GM06990 (cell line): ENCODE measurements around the gene UCK2.

Experiments
- DNase-seq: peaks from one replicate; pipeline ENCODE4 v3.0.0-alpha.2; 2011; ENCODE audit not compliant: insufficient read length; ENCODE audit errors: extremely low read depth
- H3K27me3 ChIP-seq: replicated peaks from 2 replicates; pipeline ENCODE4 v1.6.0; 2011; ENCODE audit warnings: low read length; ENCODE audit not compliant: control insufficient read depth, insufficient read depth
- H3K36me3 ChIP-seq: 2 replicates; pipeline ENCODE4 v1.5.1; 2011; ENCODE audit warnings: low read length; ENCODE audit not compliant: control insufficient read depth, insufficient read depth
- H3K4me3 ChIP-seq: replicated peaks from 2 replicates; pipeline ENCODE4 v1.5.1; 2011; ENCODE audit warnings: low read depth, mild to moderate bottlenecking, control low read depth, low read length
- CTCF ChIP-seq: IDR thresholded peaks from 2 replicates; pipeline ENCODE4 v1.5.1; 2011; ENCODE audit warnings: low read length, control low read depth, mild to moderate bottlenecking, inconsistent platforms; ENCODE audit not compliant: insufficient read depth, poor library complexity, severe bottlenecking

Gene UCK2

DNA sequence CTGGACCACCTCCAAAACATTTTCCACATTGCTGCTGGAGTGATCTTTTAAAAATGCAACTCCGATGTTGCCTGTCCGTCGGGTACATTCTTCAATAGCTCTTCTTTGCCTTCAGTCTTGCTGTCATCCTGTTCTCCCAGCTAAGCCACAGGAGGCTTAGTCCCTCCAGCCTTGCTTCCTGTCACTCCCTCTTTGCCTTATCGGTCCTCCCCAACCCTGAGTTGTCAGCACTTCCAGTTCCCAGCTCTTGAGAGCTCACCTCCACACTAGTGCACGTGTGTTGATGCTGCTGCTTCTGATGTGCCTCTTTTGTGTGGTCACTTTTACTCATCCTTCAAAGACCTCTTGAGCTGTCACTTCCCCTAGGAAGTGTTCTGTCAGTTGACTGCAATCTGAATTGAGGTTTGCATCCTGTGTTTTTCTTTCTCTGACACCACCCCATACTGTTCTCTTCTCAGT is 15.3 kb downstream of the UCK2 start:
- H3K27me3 ChIP-seq, result no peaks in the 10 kb centered on the region
- TF ChIP-seq CTCF, result no peak
- no peak overlapping the region for H3K4me3 ChIP-seq
- peak; percentile 36 for DNase-seq
- H3K36me3 ChIP-seq, result no peaks in the 10 kb centered on the region

GRCh38 chr1:165843304-165843703 is 15.9 kb downstream of the UCK2 start:
- DNase-seq, result no peak
- no peaks in the 10 kb centered on the region; the same call in 1 of the 2 replicates for H3K36me3 ChIP-seq
- H3K4me3 ChIP-seq, result no peak overlapping the region
- H3K27me3 ChIP-seq, result no peaks in the 10 kb centered on the region
- no peak for TF ChIP-seq CTCF

GRCh38 chr1:165844114-165844798 is 16.8 kb downstream of the UCK2 start:
- no peak for DNase-seq
- TF ChIP-seq CTCF, result no peak

GRCh38 chr1:165844933-165845332 is 17.5 kb downstream of the UCK2 start:
- H3K27me3 ChIP-seq, result no peaks in the 10 kb centered on the region

More at GRCh38 chr1:165844114-165844798, 16.8 kb downstream of the UCK2 start:
- no peaks in the 10 kb centered on the region; the same call in 1 of the 2 replicates for H3K36me3 ChIP-seq
- H3K27me3 ChIP-seq, result no peaks in the 10 kb centered on the region
- H3K4me3 ChIP-seq, result no peak overlapping the region

GRCh38 chr1:165845569-165845968 is 18.2 kb downstream of the UCK2 start:
- H3K36me3 ChIP-seq, result no peaks in the 10 kb centered on the region; the same call in 1 of the 2 replicates
- no peak for DNase-seq
- no peak for TF ChIP-seq CTCF
- no peaks in the 10 kb centered on the region for H3K27me3 ChIP-seq
- H3K4me3 ChIP-seq, result no peak overlapping the region

More at GRCh38 chr1:165844933-165845332, 17.5 kb downstream of the UCK2 start:
- Histone ChIP-seq H3K4me3 (no peak overlapping the region), H3K36me3 (no peaks in the 10 kb centered on the region; the same call in 1 of the 2 replicates)
- TF ChIP-seq CTCF, result no peak
- DNase-seq, result no peak
